22Rv1 (cell line): ENCODE data around the gene TTC31.

ENCODE experiments used
- ZFX ChIP-seq: fragments of 450-650 bp; IDR thresholded peaks from 2 replicates; pipeline ENCODE4 v1.6.1; 2017; ENCODE audit warnings: antibody characterized with exemption, borderline replicate concordance
- TF ChIP-seq, protein P1 (sequence below): fragments of 450-650 bp; IDR thresholded peaks from 2 replicates; pipeline ENCODE4 v1.5.1; 2017; ENCODE audit warnings: mild to moderate bottlenecking

DNA sequence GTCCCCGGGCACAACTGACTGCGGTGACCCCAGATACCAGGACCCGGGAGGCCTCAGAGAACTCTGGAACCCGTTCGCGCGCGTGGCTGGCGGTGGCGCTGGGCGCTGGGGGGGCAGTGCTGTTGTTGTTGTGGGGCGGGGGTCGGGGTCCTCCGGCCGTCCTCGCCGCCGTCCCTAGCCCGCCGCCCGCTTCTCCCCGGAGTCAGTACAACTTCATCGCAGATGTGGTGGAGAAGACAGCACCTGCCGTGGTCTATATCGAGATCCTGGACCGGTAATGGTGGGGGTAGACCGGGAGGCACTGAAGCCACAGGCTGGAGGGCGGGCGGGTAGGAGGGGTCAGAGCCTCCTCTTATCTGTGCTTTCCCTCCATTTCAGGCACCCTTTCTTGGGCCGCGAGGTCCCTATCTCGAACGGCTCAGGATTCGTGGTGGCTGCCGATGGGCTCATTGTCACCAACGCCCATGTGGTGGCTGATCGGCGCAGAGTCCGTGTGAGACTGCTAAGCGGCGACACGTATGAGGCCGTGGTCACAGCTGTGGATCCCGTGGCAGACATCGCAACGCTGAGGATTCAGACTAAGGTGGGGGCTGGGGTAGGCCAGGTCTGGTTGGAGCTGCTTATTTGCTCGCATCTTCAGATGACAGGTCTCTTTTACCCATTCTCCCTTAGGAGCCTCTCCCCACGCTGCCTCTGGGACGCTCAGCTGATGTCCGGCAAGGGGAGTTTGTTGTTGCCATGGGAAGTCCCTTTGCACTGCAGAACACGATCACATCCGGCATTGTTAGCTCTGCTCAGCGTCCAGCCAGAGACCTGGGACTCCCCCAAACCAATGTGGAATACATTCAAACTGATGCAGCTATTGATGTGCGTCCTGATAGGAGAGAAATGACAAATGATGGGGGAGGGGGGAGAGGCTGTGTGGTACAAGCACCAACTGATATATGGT, 47.6 kb downstream of the TTC31 start:
- TF ChIP-seq, protein P1, sequence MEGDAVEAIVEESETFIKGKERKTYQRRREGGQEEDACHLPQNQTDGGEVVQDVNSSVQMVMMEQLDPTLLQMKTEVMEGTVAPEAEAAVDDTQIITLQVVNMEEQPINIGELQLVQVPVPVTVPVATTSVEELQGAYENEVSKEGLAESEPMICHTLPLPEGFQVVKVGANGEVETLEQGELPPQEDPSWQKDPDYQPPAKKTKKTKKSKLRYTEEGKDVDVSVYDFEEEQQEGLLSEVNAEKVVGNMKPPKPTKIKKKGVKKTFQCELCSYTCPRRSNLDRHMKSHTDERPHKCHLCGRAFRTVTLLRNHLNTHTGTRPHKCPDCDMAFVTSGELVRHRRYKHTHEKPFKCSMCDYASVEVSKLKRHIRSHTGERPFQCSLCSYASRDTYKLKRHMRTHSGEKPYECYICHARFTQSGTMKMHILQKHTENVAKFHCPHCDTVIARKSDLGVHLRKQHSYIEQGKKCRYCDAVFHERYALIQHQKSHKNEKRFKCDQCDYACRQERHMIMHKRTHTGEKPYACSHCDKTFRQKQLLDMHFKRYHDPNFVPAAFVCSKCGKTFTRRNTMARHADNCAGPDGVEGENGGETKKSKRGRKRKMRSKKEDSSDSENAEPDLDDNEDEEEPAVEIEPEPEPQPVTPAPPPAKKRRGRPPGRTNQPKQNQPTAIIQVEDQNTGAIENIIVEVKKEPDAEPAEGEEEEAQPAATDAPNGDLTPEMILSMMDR: no peak
- TF ChIP-seq ZFX: no peak
